GM12874 (cell line): ENCODE measurements around the gene B4GALT5.

ENCODE experiments used
- CTCF ChIP-seq: IDR thresholded peaks from 2 replicates; pipeline ENCODE4 v1.5.1; 2011; ENCODE audit warnings: low read depth, mild to moderate bottlenecking, control low read depth, low read length, moderate library complexity; ENCODE audit not compliant: insufficient read depth

The B4GALT5 gene

GRCh38 chr20:49649672-49650071, 64.0 kb downstream of the B4GALT5 start:
- TF ChIP-seq CTCF: no peak

- TF ChIP-seq CTCF: no peak
Measured at GRCh38 chr20:49647550-49647949, 66.1 kb downstream of the B4GALT5 start.

GRCh38 chr20:49646528-49646927, 67.2 kb downstream of the B4GALT5 start:
- TF ChIP-seq CTCF: no peak

GRCh38 chr20:49646126-49646525, 67.6 kb downstream of the B4GALT5 start:
- TF ChIP-seq CTCF: no peak

GRCh38 chr20:49644980-49645565, 68.6 kb downstream of the B4GALT5 start:
- TF ChIP-seq CTCF: no peak

GRCh38 chr20:49642816-49643215, 70.9 kb downstream of the B4GALT5 start:
- no peak for TF ChIP-seq CTCF

GRCh38 chr20:49641683-49642656, 71.7 kb downstream of the B4GALT5 start:
- TF ChIP-seq CTCF: no peak
